Liver (tissue), 9 donors: ENCODE results near the gene ZBTB21. TPM values are rescaled to one million over a fixed set of nuclear protein-coding genes. Genes with fewer than 3 reads are reported as not detected.

ENCODE experiments used
- DNase-seq: peaks from one replicate; pipeline ENCODE4 v3.0.0-alpha.2; 2017; ENCODE audit warnings: low spot score
- H3K27ac ChIP-seq, 2 donors: one replicate each; pipeline ENCODE4 v1.7.0; 2013; ENCODE audit warnings: inconsistent platforms in 2 of 2, low read length in 2 of 2, control low read depth in 1 of 2, low read depth in 1 of 2, mild to moderate bottlenecking in 1 of 2
- H3K27me3 ChIP-seq, 4 donors: one replicate each; pipeline versions ENCODE4 v1.6.1 to v1.7.0; 2013; ENCODE audit warnings: low read length in 3 of 4, inconsistent platforms in 1 of 4, mild to moderate bottlenecking in 1 of 4, moderate library complexity in 1 of 4; ENCODE audit not compliant: control insufficient read depth in 4 of 4, insufficient read depth in 4 of 4
- H3K36me3 ChIP-seq, 4 donors: one replicate each; pipeline versions ENCODE4 v1.6.1 to v1.7.0; 2013; ENCODE audit warnings: low read length in 3 of 4, mild to moderate bottlenecking in 3 of 4, low read depth in 1 of 4, moderate library complexity in 1 of 4; ENCODE audit not compliant: control insufficient read depth in 4 of 4, insufficient read depth in 3 of 4
- H3K4me1 ChIP-seq, 4 donors: one replicate each; pipeline versions ENCODE4 v1.6.1 to v1.7.0; 2013; ENCODE audit warnings: low read length in 3 of 4, mild to moderate bottlenecking in 3 of 4, moderate library complexity in 1 of 4; ENCODE audit not compliant: control insufficient read depth in 4 of 4, insufficient read depth in 4 of 4
- H3K4me3 ChIP-seq, 3 donors: one replicate each; pipeline versions ENCODE4 v1.6.1 to v1.7.0; 2013; ENCODE audit warnings: low read length in 3 of 3, control low read depth in 1 of 3, low read depth in 1 of 3, mild to moderate bottlenecking in 1 of 3
- H3K9ac ChIP-seq, 2 donors: one replicate each; pipeline ENCODE4 v1.7.0; 2013; ENCODE audit warnings: low read length in 2 of 2, mild to moderate bottlenecking in 2 of 2, moderate library complexity in 2 of 2, control low read depth in 1 of 2, low read depth in 1 of 2
- H3K9me3 ChIP-seq, 4 donors: one replicate each; pipeline versions ENCODE4 v1.6.1 to v1.7.0; 2013; ENCODE audit warnings: low read length in 3 of 4; ENCODE audit not compliant: control insufficient read depth in 4 of 4
- FOXA2 ChIP-seq: IDR thresholded peaks from 2 replicates; pipeline ENCODE4 v1.6.1; 2016; ENCODE audit warnings: antibody characterized with exemption
- GABPA ChIP-seq, 2 donors: IDR thresholded peaks in 1 of 2; conservative IDR thresholded peaks in 1 of 2; 2 replicates each; pipeline ENCODE4 v1.6.1; 2016; ENCODE audit warnings: antibody characterized with exemption in 2 of 2, mild to moderate bottlenecking in 1 of 2, moderate library complexity in 1 of 2
- HNF4A ChIP-seq, 2 donors: conservative IDR thresholded peaks; 2 replicates each; pipeline ENCODE4 v1.6.1; 2016; ENCODE audit warnings: antibody characterized with exemption in 2 of 2, mild to moderate bottlenecking in 2 of 2
- JUND ChIP-seq, 2 donors: IDR thresholded peaks; 2 replicates each; pipeline ENCODE4 v1.6.1; 2016; ENCODE audit warnings: antibody characterized with exemption in 2 of 2
- RXRA ChIP-seq, 2 donors: IDR thresholded peaks; 2 replicates each; pipeline ENCODE4 v1.6.1; 2017 to 2018; ENCODE audit warnings: antibody characterized with exemption in 2 of 2, mild to moderate bottlenecking in 1 of 2
- WGBS: extraction: QIAGEN DNeasy Blood & Tissue Kit; methylation state at CpG from one replicate; pipeline ENCODE4 v1.1.7; 2013; 5-methylcytosine and 5-hydroxymethylcytosine counted together
- polyA plus RNA-seq, 2 donors: library from polyadenylated mRNA; stranded (reverse) in 1 of 2; unstranded in 1 of 2; fragments of 200-250 nt in 1 of 2; fragments of >200 nt in 1 of 2; fragmentation: Nextera tagmentation in 1 of 2; extraction: Ambion mirVana in 1 of 2; gene quantifications; one replicate each; pipeline versions ENCODE4 v1.2.1 to v1.2.3, GENCODE V29; 2013 to 2015
- total RNA-seq, 2 donors: library from RNA; depleted of rRNA; stranded (reverse); fragments of >200 nt; gene quantifications; one replicate each; pipeline ENCODE4 v1.2.3, GENCODE V29; 2014
- TF ChIP-seq, protein P1 (sequence below): IDR thresholded peaks from 2 replicates; pipeline ENCODE4 v1.6.1; 2016; ENCODE audit warnings: antibody characterized with exemption
- TF ChIP-seq, protein P2 (sequence below): IDR thresholded peaks from 2 replicates; pipeline ENCODE4 v1.6.1; 2016; ENCODE audit warnings: antibody characterized with exemption
- TF ChIP-seq, protein P3 (sequence below): fragments of 150-350 bp; IDR thresholded peaks from 2 replicates; pipeline ENCODE4 v1.5.1; 2017; ENCODE audit warnings: improper control_type of control experiment, low read depth, low read length; ENCODE audit not compliant: missing input control
- TF ChIP-seq, protein P4 (sequence below): IDR thresholded peaks from 2 replicates; pipeline ENCODE4 v1.6.1; 2016; ENCODE audit warnings: antibody characterized with exemption, mild to moderate bottlenecking
- TF ChIP-seq, protein P5 (sequence below): IDR thresholded peaks from 2 replicates; pipeline ENCODE4 v1.6.1; 2016; ENCODE audit warnings: antibody characterized with exemption
- donor health status: healthy.
- donor health status: healthy.
- donor health status: healthy.
- donor health status: healthy.
- donor health status: healthy.

Gene ZBTB21
- total and polyA plus RNA-seq, 4 donors, result 3.1 to 14.1 (median 4.0) TPM

DNA sequence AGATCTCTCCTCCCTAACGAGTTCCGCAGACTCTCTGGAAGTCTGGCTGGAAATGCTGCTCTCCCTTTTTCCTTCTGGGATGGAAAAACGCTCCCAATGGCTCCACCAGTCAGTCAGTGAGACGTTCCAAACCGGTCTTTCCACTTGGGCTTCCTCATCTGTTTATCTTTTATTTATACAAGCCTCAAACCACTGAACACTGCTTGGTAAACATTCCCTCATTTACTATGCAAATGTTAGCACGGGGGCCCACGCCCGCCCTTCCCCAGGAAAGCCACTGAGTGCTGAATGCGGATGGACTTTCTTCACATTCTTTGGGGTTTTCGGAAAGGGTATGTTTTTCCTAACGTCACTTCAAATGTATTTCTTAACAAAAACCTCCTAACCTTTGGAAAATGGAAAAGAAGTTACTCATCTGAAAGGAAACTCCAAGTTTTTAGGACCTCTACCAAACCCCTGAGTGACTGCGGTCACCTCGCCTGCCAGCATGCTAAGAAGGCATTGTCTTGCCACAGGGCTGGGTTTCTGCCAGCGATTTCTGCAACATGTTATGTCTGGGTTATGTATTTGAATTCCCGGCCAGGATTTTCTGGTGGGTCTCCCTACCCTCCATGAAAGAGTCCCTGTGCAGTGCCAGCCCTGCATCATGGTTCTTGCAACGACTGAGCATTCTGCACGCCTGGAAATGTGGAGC, 47.0 kb upstream of the ZBTB21 start (continued):
- no peak for TF ChIP-seq GABPA (IDR thresholded peaks at IDR 0.05 in 1 of 2, conservative IDR thresholded peaks at IDR 0.05 in 1 of 2)
- TF ChIP-seq, protein P1, sequence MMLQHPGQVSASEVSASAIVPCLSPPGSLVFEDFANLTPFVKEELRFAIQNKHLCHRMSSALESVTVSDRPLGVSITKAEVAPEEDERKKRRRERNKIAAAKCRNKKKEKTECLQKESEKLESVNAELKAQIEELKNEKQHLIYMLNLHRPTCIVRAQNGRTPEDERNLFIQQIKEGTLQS, result no peak
- TF ChIP-seq, protein P2, sequence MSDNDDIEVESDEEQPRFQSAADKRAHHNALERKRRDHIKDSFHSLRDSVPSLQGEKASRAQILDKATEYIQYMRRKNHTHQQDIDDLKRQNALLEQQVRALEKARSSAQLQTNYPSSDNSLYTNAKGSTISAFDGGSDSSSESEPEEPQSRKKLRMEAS, result peak; percentile 60
- TF ChIP-seq FOXA2, result peak; percentile 50
- TF ChIP-seq, protein P3, sequence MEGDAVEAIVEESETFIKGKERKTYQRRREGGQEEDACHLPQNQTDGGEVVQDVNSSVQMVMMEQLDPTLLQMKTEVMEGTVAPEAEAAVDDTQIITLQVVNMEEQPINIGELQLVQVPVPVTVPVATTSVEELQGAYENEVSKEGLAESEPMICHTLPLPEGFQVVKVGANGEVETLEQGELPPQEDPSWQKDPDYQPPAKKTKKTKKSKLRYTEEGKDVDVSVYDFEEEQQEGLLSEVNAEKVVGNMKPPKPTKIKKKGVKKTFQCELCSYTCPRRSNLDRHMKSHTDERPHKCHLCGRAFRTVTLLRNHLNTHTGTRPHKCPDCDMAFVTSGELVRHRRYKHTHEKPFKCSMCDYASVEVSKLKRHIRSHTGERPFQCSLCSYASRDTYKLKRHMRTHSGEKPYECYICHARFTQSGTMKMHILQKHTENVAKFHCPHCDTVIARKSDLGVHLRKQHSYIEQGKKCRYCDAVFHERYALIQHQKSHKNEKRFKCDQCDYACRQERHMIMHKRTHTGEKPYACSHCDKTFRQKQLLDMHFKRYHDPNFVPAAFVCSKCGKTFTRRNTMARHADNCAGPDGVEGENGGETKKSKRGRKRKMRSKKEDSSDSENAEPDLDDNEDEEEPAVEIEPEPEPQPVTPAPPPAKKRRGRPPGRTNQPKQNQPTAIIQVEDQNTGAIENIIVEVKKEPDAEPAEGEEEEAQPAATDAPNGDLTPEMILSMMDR, result no peak

DNA sequence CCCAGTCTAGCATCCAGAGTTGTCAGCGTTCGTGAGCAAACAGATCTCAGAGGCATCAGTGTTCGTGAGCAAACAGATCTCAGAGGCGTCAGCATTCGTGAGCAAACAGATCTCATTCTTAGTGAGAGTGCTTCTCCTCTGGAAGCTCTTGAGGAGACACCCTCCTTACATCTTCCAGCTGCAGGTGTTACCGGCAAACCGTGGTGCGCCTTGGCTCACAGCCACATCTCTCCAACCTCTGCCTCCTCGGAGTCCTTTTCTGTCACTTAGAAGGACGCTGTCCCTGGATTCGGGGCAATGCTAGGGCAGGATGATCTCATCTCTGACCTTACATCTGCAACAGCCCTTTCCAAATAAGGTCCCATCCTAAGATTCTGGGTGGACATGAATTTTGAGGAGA, 46.3 kb upstream of the ZBTB21 start:
- H3K9me3 ChIP-seq, result peaks cover 0 to 9% (median 2%) of the 10 kb centered on the region in 4 donors
- TF ChIP-seq JUND (IDR thresholded peaks at IDR 0.05) (peak in 1 of 2 donors; percentile 52), HNF4A (conservative IDR thresholded peaks at IDR 0.05) (peak in 1 of 2 donors; percentile 6), RXRA (IDR thresholded peaks at IDR 0.05) (peak in 1 of 2 donors; percentile 12)
- TF ChIP-seq, protein P4, sequence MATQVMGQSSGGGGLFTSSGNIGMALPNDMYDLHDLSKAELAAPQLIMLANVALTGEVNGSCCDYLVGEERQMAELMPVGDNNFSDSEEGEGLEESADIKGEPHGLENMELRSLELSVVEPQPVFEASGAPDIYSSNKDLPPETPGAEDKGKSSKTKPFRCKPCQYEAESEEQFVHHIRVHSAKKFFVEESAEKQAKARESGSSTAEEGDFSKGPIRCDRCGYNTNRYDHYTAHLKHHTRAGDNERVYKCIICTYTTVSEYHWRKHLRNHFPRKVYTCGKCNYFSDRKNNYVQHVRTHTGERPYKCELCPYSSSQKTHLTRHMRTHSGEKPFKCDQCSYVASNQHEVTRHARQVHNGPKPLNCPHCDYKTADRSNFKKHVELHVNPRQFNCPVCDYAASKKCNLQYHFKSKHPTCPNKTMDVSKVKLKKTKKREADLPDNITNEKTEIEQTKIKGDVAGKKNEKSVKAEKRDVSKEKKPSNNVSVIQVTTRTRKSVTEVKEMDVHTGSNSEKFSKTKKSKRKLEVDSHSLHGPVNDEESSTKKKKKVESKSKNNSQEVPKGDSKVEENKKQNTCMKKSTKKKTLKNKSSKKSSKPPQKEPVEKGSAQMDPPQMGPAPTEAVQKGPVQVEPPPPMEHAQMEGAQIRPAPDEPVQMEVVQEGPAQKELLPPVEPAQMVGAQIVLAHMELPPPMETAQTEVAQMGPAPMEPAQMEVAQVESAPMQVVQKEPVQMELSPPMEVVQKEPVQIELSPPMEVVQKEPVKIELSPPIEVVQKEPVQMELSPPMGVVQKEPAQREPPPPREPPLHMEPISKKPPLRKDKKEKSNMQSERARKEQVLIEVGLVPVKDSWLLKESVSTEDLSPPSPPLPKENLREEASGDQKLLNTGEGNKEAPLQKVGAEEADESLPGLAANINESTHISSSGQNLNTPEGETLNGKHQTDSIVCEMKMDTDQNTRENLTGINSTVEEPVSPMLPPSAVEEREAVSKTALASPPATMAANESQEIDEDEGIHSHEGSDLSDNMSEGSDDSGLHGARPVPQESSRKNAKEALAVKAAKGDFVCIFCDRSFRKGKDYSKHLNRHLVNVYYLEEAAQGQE, result no peak
- no peaks in the 10 kb centered on the region for H3K27me3 ChIP-seq
- WGBS, result 29% methylated on average over 11 of the region's 11 CpGs
- no peak for DNase-seq
- H3K9ac ChIP-seq, result no peak overlapping the region
- no peak overlapping the region for H3K4me3 ChIP-seq
- H3K27ac ChIP-seq, result no peak overlapping the region
- peaks cover 7 to 34% (median 25%) of the 10 kb centered on the region in 4 donors for H3K4me1 ChIP-seq
- no peaks in the 10 kb centered on the region for H3K36me3 ChIP-seq

DNA sequence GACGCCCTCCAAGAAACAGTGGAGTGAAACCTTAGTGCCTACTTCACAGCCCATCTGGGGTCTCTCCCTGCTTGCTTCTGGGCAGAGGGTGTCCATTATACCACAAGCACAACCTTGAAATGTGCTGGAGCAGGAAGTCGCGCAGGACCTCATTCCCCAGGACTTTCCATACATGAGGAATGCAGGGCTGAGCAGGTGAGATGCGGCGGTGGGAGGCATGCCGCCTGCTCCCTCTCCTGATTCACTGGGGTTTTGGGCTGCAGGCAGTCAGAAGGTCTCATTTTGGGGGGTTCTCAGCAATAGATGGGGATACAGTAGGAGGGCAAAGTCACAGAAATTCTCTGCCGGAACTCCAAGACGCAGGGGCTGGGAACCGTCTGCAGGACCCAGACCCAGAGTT, 45.3 kb upstream of the ZBTB21 start:
- Histone ChIP-seq H3K4me1 (peaks cover 7 to 34% (median 24%) of the 10 kb centered on the region in 4 donors), H3K27me3 (no peaks in the 10 kb centered on the region), H3K9me3 (peaks cover 0 to 9% (median 2%) of the 10 kb centered on the region in 4 donors), H3K36me3 (no peaks in the 10 kb centered on the region), H3K27ac (no peak overlapping the region), H3K4me3 (no peak overlapping the region), H3K9ac (no peak overlapping the region)
- 92% methylated on average over 9 of the region's 9 CpGs for WGBS
- TF ChIP-seq, protein P5, sequence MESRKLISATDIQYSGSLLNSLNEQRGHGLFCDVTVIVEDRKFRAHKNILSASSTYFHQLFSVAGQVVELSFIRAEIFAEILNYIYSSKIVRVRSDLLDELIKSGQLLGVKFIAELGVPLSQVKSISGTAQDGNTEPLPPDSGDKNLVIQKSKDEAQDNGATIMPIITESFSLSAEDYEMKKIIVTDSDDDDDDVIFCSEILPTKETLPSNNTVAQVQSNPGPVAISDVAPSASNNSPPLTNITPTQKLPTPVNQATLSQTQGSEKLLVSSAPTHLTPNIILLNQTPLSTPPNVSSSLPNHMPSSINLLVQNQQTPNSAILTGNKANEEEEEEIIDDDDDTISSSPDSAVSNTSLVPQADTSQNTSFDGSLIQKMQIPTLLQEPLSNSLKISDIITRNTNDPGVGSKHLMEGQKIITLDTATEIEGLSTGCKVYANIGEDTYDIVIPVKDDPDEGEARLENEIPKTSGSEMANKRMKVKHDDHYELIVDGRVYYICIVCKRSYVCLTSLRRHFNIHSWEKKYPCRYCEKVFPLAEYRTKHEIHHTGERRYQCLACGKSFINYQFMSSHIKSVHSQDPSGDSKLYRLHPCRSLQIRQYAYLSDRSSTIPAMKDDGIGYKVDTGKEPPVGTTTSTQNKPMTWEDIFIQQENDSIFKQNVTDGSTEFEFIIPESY, result no peak
- TF ChIP-seq, protein P3, result no peak
- TF ChIP-seq JUND (IDR thresholded peaks at IDR 0.05), result no peak
- no peak for DNase-seq
